KMS-11 (cell line): ENCODE measurements around the gene TOR2A.

Experiments
- H2AFZ ChIP-seq: fragments of 200-600 bp; sonication (generic); 2 replicates; pipeline ENCODE4 v1.6.1; 2016; ENCODE audit warnings: antibody characterized with exemption, mixed run types, low read depth
- H3K27ac ChIP-seq: fragments of 200-600 bp; sonication (generic); 2 replicates; pipeline ENCODE4 v1.6.1; 2016; ENCODE audit warnings: mild to moderate bottlenecking, mixed run types
- H3K27me3 ChIP-seq: fragments of 200-600 bp; sonication (generic); 2 replicates; pipeline ENCODE4 v1.6.1; 2017; ENCODE audit warnings: mild to moderate bottlenecking, low read depth, mixed run types, moderate library complexity; ENCODE audit not compliant: insufficient read depth
- H3K36me3 ChIP-seq: fragments of 200-600 bp; sonication (generic); 2 replicates; pipeline ENCODE4 v1.6.1; 2017; ENCODE audit warnings: mild to moderate bottlenecking, mixed run types; ENCODE audit not compliant: insufficient read depth
- H3K4me1 ChIP-seq: fragments of 200-600 bp; sonication (generic); 2 replicates; pipeline ENCODE4 v1.6.1; 2016; ENCODE audit warnings: mild to moderate bottlenecking, low read depth, mixed run types; ENCODE audit not compliant: poor library complexity, severe bottlenecking
- H3K4me2 ChIP-seq: fragments of 200-600 bp; sonication (generic); 2 replicates; pipeline ENCODE4 v1.7.0; 2016; ENCODE audit warnings: mild to moderate bottlenecking, mixed run types
- H3K4me3 ChIP-seq: fragments of 200-600 bp; sonication (generic); IDR thresholded peaks from 2 replicates; pipeline ENCODE4 v1.6.1; 2017; ENCODE audit warnings: low read depth, low read length, mixed read lengths; ENCODE audit not compliant: insufficient read depth
- H3K79me2 ChIP-seq: fragments of 200-600 bp; sonication (generic); 2 replicates; pipeline ENCODE4 v1.6.1; 2016; ENCODE audit warnings: low read depth, mixed run types; ENCODE audit not compliant: insufficient read depth
- H3K9ac ChIP-seq: fragments of 200-600 bp; sonication (generic); 2 replicates; pipeline ENCODE4 v1.6.1; 2016; ENCODE audit warnings: mild to moderate bottlenecking, mixed run types
- H4K20me1 ChIP-seq: fragments of 200-600 bp; sonication (generic); 2 replicates; pipeline ENCODE4 v1.6.1; 2016; ENCODE audit warnings: mild to moderate bottlenecking, mixed run types; ENCODE audit not compliant: insufficient read depth
- TF ChIP-seq, protein P1 (sequence below): fragments of 200-600 bp; sonication (generic); conservative IDR thresholded peaks from 2 replicates; pipeline ENCODE4 v1.6.1; 2017; ENCODE audit warnings: low read depth, mild to moderate bottlenecking, antibody characterized with exemption, low read length, moderate library complexity, mixed read lengths

Gene TOR2A

DNA sequence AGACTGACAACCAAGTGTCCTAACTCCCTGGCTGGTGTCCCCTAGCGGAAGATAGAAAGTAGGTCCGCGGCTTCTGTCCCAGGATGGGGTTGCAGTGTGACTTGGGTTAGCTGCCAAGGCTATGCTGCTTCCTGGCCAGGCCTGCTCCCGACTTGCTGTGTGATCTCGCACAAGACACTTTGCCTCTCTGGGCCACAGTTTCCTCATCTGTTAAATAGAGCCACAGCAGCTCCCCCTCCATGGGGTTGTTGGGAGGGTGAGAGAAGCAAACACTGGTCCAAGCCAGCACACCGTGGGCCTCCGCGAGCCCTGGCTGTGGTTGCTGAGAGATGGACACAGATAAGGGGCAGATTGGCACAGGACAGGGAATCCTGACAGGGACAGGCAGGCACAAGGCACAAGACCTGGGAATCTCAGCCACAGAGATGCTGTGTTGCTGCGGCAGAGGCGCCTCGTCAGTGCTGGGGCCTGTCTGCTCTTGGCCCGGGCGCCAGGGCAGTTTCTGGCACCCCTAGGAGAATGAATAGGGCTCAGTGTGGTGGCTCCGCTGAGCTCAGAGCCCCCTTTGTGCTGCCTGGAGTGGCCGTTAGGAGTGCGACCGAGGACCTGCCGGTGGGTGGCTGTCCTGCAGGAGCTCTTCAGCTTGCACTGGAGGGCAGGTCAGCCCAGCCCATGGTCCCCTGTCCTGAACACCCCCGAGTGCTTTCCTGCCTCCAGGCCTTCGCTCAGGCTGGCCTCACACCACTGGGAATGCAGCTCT lies 45.2 kb upstream of the TOR2A start:
- H3K4me3 ChIP-seq = no peak overlapping the region
- no peak overlapping the region for H2AFZ ChIP-seq
- TF ChIP-seq, protein P1, sequence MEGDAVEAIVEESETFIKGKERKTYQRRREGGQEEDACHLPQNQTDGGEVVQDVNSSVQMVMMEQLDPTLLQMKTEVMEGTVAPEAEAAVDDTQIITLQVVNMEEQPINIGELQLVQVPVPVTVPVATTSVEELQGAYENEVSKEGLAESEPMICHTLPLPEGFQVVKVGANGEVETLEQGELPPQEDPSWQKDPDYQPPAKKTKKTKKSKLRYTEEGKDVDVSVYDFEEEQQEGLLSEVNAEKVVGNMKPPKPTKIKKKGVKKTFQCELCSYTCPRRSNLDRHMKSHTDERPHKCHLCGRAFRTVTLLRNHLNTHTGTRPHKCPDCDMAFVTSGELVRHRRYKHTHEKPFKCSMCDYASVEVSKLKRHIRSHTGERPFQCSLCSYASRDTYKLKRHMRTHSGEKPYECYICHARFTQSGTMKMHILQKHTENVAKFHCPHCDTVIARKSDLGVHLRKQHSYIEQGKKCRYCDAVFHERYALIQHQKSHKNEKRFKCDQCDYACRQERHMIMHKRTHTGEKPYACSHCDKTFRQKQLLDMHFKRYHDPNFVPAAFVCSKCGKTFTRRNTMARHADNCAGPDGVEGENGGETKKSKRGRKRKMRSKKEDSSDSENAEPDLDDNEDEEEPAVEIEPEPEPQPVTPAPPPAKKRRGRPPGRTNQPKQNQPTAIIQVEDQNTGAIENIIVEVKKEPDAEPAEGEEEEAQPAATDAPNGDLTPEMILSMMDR = no peak
- peak overlapping the region; percentile 98 for H3K27ac ChIP-seq
- H3K79me2 ChIP-seq = peaks cover 22% of the 10 kb centered on the region
- H3K27me3 ChIP-seq = no peaks in the 10 kb centered on the region
- peak overlapping the region; percentile 98; the same call in 1 of the 2 replicates for H3K4me2 ChIP-seq
- no peaks in the 10 kb centered on the region for H4K20me1 ChIP-seq
- H3K36me3 ChIP-seq = no peaks in the 10 kb centered on the region
- peaks cover 54% of the 10 kb centered on the region for H3K4me1 ChIP-seq
- no peak overlapping the region; the same call in 1 of the 2 replicates for H3K9ac ChIP-seq

DNA sequence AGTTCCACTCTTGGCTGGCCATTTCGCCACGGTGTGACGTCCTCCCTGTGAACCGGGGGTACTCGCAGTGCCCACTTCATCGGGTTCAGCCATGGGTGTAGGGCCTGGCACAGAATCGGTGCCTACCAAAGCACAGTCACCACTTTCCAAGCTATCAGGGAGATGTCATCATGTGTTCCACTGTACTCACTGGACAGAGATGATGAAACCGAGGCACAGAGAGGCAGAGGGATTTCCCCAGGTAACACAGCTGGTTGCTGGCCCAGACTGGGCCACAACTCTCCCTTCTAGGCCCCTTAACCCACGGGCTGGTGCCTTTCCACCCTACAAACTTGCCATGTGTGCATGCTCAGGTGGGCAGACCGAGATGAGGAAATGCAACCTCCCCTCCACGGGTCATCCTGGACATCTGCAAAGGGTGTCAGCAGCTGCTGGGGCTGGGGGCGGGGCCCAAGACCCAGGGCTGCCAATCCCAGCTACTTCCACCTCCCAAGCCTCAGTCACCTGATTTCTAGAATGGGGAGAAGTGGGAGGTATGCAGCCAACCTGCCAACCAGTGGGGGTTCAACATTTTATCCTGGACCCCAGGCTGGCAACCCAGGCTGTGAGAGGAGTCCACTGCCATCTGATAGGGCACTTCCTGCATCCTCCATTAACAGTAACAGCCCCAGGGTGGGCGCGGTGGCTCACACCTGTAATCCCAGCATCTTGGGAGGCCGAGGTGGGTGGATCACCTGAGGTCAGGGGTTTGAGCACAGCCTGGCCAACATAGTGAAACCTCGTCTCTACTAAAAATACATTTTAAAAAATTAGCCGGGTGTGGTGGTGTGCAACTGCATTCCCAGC lies 44.3 kb upstream of the TOR2A start:
- Histone ChIP-seq H3K9ac (peak overlapping the region; percentile 85), H3K4me3 (no peak overlapping the region), H4K20me1 (no peaks in the 10 kb centered on the region), H2AFZ (peak overlapping the region; percentile 29; the same call in 1 of the 2 replicates), H3K27ac (peak overlapping the region; percentile 98), H3K36me3 (no peaks in the 10 kb centered on the region), H3K79me2 (peaks cover 31% of the 10 kb centered on the region), H3K27me3 (no peaks in the 10 kb centered on the region), H3K4me2 (peak overlapping the region; percentile 98), H3K4me1 (peaks cover 59% of the 10 kb centered on the region)
- TF ChIP-seq, protein P1 = no peak

DNA sequence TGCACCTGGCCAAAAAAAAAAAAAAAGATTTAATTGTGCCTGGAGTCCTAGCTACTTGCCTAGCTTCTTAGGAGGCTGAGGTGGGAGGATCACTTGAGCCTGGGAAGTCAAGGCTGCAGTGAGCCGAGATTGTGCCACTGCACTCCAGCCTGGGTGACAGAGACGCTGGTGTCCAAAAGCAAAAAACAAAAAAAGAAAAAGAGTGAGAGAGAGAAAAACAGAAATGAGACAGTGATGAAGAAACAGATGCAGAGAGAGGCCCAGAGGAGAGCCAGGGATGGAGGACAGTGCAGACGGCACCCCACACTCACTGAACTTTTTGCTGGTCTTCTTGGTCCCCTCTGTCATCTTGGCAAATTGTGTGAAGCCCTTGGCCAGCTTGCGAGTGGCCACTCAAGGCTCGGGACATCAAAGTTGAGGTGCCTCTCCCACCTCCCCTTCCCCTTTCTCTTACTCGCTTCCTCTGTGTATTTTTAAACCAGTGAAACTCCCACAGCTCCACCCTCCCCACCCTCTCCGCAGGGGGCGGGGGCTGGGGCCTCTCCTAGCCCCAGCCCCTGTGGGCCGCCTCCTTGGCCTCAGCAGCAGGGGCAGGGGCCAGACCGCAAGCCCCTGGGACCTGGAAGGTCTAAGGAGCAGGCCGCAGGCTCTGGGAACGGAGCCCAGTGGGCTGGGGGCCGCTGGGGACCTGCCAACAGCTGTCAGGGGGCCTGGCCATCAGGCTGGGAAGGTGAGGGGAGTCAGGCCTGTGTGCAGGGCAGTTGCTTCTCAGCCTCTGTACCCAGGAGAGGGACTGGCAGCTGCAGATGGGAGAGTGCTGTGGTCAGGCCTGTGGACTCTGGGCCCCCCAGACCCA lies 43.4 kb upstream of the TOR2A start, which contains the start of gene SH2D3C:
Gene SH2D3C (minus strand): TSS at position 387 of the 856 bp plus-strand sequence. CDS start 39 bp downstream, at position 348.
- Histone ChIP-seq H3K27ac (peak within 1 kb of the TSS; percentile 98), H3K4me3 (no peak within 1 kb of the TSS), H3K4me1 (peaks cover 62% of the 10 kb centered on the region), H3K79me2 (peaks cover 31% of the 10 kb centered on the region), H3K27me3 (no peaks in the 10 kb centered on the region), H2AFZ (peak within 1 kb of the TSS; percentile 29; the same call in 1 of the 2 replicates), H3K4me2 (peak within 1 kb of the TSS; percentile 98), H3K9ac (peak within 1 kb of the TSS; percentile 85), H3K36me3 (no peaks in the 10 kb centered on the region), H4K20me1 (no peaks in the 10 kb centered on the region)
- TF ChIP-seq, protein P1 = no peak
